ENCODE measurements around the gene CCP110. TPM values are rescaled to one million over a fixed set of nuclear protein-coding genes. Genes with fewer than 3 reads are reported as not detected.

The CCP110 gene
- total and polyA plus RNA-seq, 2 experiments from 2014 or later: 8.6 to 11.7 TPM

GRCh38 chr16:19486750-19487325 is 36.9 kb upstream of the CCP110 start:
- Histone ChIP-seq H3K27me3 (no peaks in the 10 kb centered on the region), H3K4me3 (no peak overlapping the region), H3K27ac (no peak overlapping the region), H3K36me3 (no peaks in the 10 kb centered on the region), H3K9me3 (ENCODE audit: low read depth) (no peaks in the 10 kb centered on the region), H3K4me1 (ENCODE audit: low read depth) (no peaks in the 10 kb centered on the region)
- no peak for DNase-seq (ENCODE audit: low read depth in 1 of 2, low spot score in 1 of 2)
- no peak for TF ChIP-seq CTCF (IDR thresholded peaks at IDR 0.05; ENCODE audit: low read depth, low read length)

GRCh38 chr16:19488213-19488640 is 35.5 kb upstream of the CCP110 start:
- H3K4me3 ChIP-seq: no peak overlapping the region
- H3K36me3 ChIP-seq: no peaks in the 10 kb centered on the region
- H3K27me3 ChIP-seq: no peaks in the 10 kb centered on the region
- no peaks in the 10 kb centered on the region for H3K9me3 ChIP-seq (ENCODE audit: low read depth)
- no peak for TF ChIP-seq CTCF (IDR thresholded peaks at IDR 0.05; ENCODE audit: low read depth, low read length)
- DNase-seq (ENCODE audit: low read depth in 1 of 2, low spot score in 1 of 2): no peak
- H3K4me1 ChIP-seq (ENCODE audit: low read depth): no peaks in the 10 kb centered on the region
- H3K27ac ChIP-seq: no peak overlapping the region

- Histone ChIP-seq H3K27ac (no peak overlapping the region), H3K36me3 (no peaks in the 10 kb centered on the region), H3K4me1 (ENCODE audit: low read depth) (no peaks in the 10 kb centered on the region), H3K4me3 (no peak overlapping the region), H3K9me3 (ENCODE audit: low read depth) (no peaks in the 10 kb centered on the region), H3K27me3 (no peaks in the 10 kb centered on the region)
- no peak for TF ChIP-seq CTCF (IDR thresholded peaks at IDR 0.05; ENCODE audit: low read depth, low read length)
- no peak for DNase-seq (ENCODE audit: low read depth in 1 of 2, low spot score in 1 of 2)
These were observed 33.1 kb upstream of the CCP110 start for GRCh38 chr16:19490619-19491018.

- no peak for TF ChIP-seq CTCF (IDR thresholded peaks at IDR 0.05; ENCODE audit: low read depth, low read length)
- Histone ChIP-seq H3K27ac (no peak overlapping the region), H3K36me3 (peaks cover 5% of the 10 kb centered on the region), H3K4me1 (ENCODE audit: low read depth) (no peaks in the 10 kb centered on the region), H3K4me3 (no peak overlapping the region), H3K9me3 (ENCODE audit: low read depth) (no peaks in the 10 kb centered on the region), H3K27me3 (no peaks in the 10 kb centered on the region)
- no peak for DNase-seq (ENCODE audit: low read depth in 1 of 2, low spot score in 1 of 2)
These were observed 26.6 kb upstream of the CCP110 start for GRCh38 chr16:19497176-19497575.

- no peak for DNase-seq (ENCODE audit: low read depth in 1 of 2, low spot score in 1 of 2)
- Histone ChIP-seq H3K36me3 (peaks cover 5% of the 10 kb centered on the region), H3K4me1 (ENCODE audit: low read depth) (no peaks in the 10 kb centered on the region), H3K27me3 (no peaks in the 10 kb centered on the region), H3K9me3 (ENCODE audit: low read depth) (no peaks in the 10 kb centered on the region), H3K4me3 (no peak overlapping the region), H3K27ac (no peak overlapping the region)
- no peak for TF ChIP-seq CTCF (IDR thresholded peaks at IDR 0.05; ENCODE audit: low read depth, low read length)
These were observed 24.7 kb upstream of the CCP110 start for GRCh38 chr16:19499006-19499405.

All from cardiac muscle cell (in vitro differentiated cells and primary cell).